IMR-90 (cell line): Measurements from ENCODE around the gene C1orf167.

Experiments used
- ELK1 ChIP-seq: fragments of 150-350 bp; IDR thresholded peaks from 2 replicates; pipeline ENCODE4 v1.6.1; 2016; ENCODE audit warnings: low read depth, mild to moderate bottlenecking, low read length, moderate library complexity, borderline replicate concordance
- MXI1 ChIP-seq: IDR thresholded peaks from 2 replicates; pipeline ENCODE4 v1.6.1; 2012; ENCODE audit warnings: low read depth, mild to moderate bottlenecking, low read length, moderate library complexity, borderline replicate concordance
- NFE2L2 ChIP-seq: fragments of 150-350 bp; IDR thresholded peaks from 2 replicates; pipeline ENCODE4 v1.6.1; 2016; ENCODE audit warnings: low read depth, mild to moderate bottlenecking, low read length
- POLR2A ChIP-seq: IDR thresholded peaks from 2 replicates; pipeline ENCODE4 v1.6.1; 2012; ENCODE audit warnings: mild to moderate bottlenecking, low read depth, low read length
- RAD21 ChIP-seq: IDR thresholded peaks from 2 replicates; pipeline ENCODE4 v1.6.1; 2012; ENCODE audit warnings: low read length, improper control_type of control experiment
- TF ChIP-seq, protein P1 (sequence below): conservative IDR thresholded peaks from 2 replicates; pipeline ENCODE4 v1.5.1; 2012; ENCODE audit warnings: mild to moderate bottlenecking, low read depth, low read length, improper control_type of control experiment

- TF ChIP-seq RAD21: no peak
- TF ChIP-seq, protein P1, sequence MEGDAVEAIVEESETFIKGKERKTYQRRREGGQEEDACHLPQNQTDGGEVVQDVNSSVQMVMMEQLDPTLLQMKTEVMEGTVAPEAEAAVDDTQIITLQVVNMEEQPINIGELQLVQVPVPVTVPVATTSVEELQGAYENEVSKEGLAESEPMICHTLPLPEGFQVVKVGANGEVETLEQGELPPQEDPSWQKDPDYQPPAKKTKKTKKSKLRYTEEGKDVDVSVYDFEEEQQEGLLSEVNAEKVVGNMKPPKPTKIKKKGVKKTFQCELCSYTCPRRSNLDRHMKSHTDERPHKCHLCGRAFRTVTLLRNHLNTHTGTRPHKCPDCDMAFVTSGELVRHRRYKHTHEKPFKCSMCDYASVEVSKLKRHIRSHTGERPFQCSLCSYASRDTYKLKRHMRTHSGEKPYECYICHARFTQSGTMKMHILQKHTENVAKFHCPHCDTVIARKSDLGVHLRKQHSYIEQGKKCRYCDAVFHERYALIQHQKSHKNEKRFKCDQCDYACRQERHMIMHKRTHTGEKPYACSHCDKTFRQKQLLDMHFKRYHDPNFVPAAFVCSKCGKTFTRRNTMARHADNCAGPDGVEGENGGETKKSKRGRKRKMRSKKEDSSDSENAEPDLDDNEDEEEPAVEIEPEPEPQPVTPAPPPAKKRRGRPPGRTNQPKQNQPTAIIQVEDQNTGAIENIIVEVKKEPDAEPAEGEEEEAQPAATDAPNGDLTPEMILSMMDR: no peak
- TF ChIP-seq POLR2A: no peak
- TF ChIP-seq ELK1: no peak
- TF ChIP-seq MXI1: no peak
- TF ChIP-seq NFE2L2: no peak
These were observed 49.7 kb upstream of the C1orf167 start for GRCh38 chr1:11712285-11712684.
